ENCODE results near the gene KIAA0825.

Gene KIAA0825

GRCh38 chr5:94276048-94276447 is 342.4 kb downstream of the KIAA0825 start:
- TF ChIP-seq GATA2 (IDR thresholded peaks at IDR 0.05; ENCODE audit: low read depth, low read length) (no peak), GATA3 (IDR thresholded peaks at IDR 0.05; ENCODE audit: low read depth, low read length) (no peak)

DNA sequence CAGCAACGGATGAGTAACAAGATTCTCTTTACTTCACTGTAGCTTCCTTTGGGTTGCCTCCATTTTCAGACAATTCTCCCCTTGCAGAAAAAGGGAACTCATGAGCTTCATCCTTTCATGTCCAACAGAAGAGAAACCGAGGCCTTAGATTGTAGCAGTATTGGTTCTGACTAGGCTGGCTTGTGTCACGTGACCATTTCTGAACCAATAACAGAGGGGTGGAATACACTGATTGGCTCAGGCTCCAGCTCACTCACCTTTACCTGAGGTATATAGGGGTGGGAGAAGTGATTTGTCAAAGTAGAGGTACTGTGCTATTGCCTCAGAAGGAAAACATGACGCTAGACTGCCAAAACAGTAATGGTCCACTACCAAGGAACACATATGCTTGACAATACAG is 343.7 kb downstream of the KIAA0825 start:
- TF ChIP-seq GATA3 (IDR thresholded peaks at IDR 0.05; ENCODE audit: low read depth, low read length) (no peak), GATA2 (IDR thresholded peaks at IDR 0.05; ENCODE audit: low read depth, low read length) (no peak)

- TF ChIP-seq GATA3 (IDR thresholded peaks at IDR 0.05; ENCODE audit: low read depth, low read length) (no peak), GATA2 (IDR thresholded peaks at IDR 0.05; ENCODE audit: low read depth, low read length) (no peak)
These were observed 350.2 kb downstream of the KIAA0825 start for GRCh38 chr5:94268226-94268625.

DNA sequence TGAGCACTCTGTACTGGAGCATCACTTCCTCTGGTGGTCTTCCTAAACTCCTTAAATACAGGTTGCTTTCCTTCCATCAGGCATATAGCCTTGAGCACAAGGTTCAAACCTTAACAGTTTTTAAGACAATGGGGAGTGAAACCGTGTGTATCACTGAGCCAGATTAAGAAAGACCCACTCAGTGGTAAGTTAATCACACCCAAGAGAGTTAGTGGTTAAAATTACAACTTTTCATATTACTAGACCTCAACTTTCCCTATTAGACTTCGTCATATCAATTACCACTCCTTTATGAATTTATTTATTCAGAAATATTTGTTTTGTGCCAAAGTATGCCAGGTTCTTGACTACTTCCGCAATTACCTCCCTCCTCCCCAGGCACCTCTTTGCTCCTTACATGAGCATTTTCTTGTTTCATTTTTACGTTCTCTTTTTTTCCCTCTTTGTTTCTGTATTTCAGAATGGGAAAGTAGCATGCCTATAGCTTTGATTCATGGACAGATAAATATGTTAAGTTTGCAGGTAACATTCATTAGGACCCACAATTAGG is 351.0 kb downstream of the KIAA0825 start:
- TF ChIP-seq GATA3 (IDR thresholded peaks at IDR 0.05; ENCODE audit: low read depth, low read length) (no peak), GATA2 (IDR thresholded peaks at IDR 0.05; ENCODE audit: low read depth, low read length) (no peak)

GRCh38 chr5:94266170-94266569 is 352.2 kb downstream of the KIAA0825 start:
- TF ChIP-seq GATA2 (IDR thresholded peaks at IDR 0.05; ENCODE audit: low read depth, low read length) (no peak), GATA3 (IDR thresholded peaks at IDR 0.05; ENCODE audit: low read depth, low read length) (no peak)

- TF ChIP-seq GATA3 (IDR thresholded peaks at IDR 0.05; ENCODE audit: low read depth, low read length): no peak
- TF ChIP-seq GATA2 (IDR thresholded peaks at IDR 0.05; ENCODE audit: low read depth, low read length): no peak
These were observed 355.3 kb downstream of the KIAA0825 start for GRCh38 chr5:94263068-94263467.

GRCh38 chr5:94260096-94260495 is 358.3 kb downstream of the KIAA0825 start:
- no peak for TF ChIP-seq GATA2 (IDR thresholded peaks at IDR 0.05; ENCODE audit: low read depth, low read length)
- no peak for TF ChIP-seq GATA3 (IDR thresholded peaks at IDR 0.05; ENCODE audit: low read depth, low read length)

- no peak for TF ChIP-seq GATA2 (IDR thresholded peaks at IDR 0.05; ENCODE audit: low read depth, low read length)
These were observed 364.2 kb downstream of the KIAA0825 start for GRCh38 chr5:94254214-94254613.

DNA sequence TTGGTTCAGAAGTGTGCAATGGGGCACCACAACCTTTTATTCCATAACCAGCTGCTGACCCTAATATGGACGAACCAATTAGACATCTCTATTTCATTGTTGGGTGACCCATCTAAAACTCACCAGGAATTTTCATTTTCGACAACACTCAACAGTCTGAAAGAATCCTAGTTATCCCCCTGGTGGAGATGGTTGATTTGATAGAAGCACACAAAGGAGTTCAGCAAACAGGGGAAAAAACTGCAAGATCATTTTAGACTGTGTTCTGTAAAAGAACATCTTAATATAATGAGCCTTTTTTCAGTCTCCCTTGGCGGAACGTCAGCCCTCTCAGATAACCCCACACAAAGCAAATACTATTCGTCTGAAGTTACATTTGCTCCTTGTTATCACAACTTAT is 367.4 kb downstream of the KIAA0825 start:
- TF ChIP-seq GATA3 (IDR thresholded peaks at IDR 0.05; ENCODE audit: low read depth, low read length) (no peak), GATA2 (IDR thresholded peaks at IDR 0.05; ENCODE audit: low read depth, low read length) (no peak)

GRCh38 chr5:94249430-94249829 is 369.0 kb downstream of the KIAA0825 start:
- no peak for TF ChIP-seq GATA3 (IDR thresholded peaks at IDR 0.05; ENCODE audit: low read depth, low read length)
- no peak for TF ChIP-seq GATA2 (IDR thresholded peaks at IDR 0.05; ENCODE audit: low read depth, low read length)

- TF ChIP-seq GATA2 (IDR thresholded peaks at IDR 0.05; ENCODE audit: low read depth, low read length) (no peak), GATA3 (IDR thresholded peaks at IDR 0.05; ENCODE audit: low read depth, low read length) (no peak)
These were observed 370.1 kb downstream of the KIAA0825 start for GRCh38 chr5:94248175-94248875.

- TF ChIP-seq GATA3 (IDR thresholded peaks at IDR 0.05; ENCODE audit: low read depth, low read length) (no peak), GATA2 (IDR thresholded peaks at IDR 0.05; ENCODE audit: low read depth, low read length) (no peak)
These were observed 372.8 kb downstream of the KIAA0825 start for GRCh38 chr5:94245608-94246007.

DNA sequence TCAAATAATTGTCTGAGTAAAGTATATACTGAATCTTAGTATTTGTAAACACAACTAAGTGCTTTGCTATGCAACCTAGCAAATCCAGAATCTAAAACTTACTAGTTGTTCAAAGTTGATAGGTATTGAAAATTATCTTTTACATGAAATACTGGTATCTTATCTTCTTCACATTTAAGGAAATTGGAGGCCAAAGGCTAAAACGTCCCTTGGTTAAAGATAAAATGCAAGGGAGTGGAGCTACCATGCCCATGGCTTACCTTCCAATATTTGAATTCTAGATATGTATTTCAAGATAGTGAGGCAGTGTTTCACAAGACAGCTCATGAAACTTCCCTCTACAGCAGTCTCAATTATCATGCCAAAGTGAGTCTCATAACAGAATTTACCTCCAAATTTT is 373.5 kb downstream of the KIAA0825 start:
- TF ChIP-seq GATA3 (IDR thresholded peaks at IDR 0.05; ENCODE audit: low read depth, low read length) (no peak), GATA2 (IDR thresholded peaks at IDR 0.05; ENCODE audit: low read depth, low read length) (no peak)

- no peak for TF ChIP-seq GATA2 (IDR thresholded peaks at IDR 0.05; ENCODE audit: low read depth, low read length)
- no peak for TF ChIP-seq GATA3 (IDR thresholded peaks at IDR 0.05; ENCODE audit: low read depth, low read length)
These were observed 374.8 kb downstream of the KIAA0825 start for GRCh38 chr5:94243612-94244011.

DNA sequence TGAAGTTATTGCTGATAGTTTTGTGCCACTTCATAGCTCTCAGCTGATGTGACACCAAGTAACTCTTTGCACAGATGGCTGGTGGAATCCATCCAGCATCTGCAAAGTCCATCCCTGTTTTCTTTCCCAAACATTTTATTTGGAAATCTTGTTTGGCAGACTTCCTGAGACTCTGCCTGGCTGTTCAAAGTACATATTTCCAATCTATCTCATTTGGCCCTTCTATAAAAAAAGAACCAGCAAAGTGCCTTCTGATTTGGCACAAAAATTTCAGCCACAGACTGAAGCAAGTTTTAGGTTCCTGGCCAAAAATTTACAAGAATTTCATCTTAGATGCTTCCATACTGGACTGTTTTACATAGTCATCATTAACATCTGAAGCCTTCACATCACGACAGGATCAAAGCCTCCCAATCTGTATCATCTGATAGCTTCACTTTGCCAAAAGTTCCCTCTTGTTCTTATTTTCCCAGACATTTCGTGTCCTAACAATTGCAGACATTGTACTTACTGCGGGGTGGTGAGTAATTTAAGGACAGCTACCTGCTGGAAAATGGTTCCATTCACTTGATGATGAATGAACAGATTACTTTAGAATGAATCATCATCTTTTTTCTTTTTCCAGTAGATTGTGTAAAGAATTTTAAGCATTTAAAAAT is 377.3 kb downstream of the KIAA0825 start:
- no peak for TF ChIP-seq GATA3 (IDR thresholded peaks at IDR 0.05; ENCODE audit: low read depth, low read length)
- no peak for TF ChIP-seq GATA2 (IDR thresholded peaks at IDR 0.05; ENCODE audit: low read depth, low read length)
